ENCODE measurements around the gene SGPL1.
A peak's percentile ranks its signal among the peaks of the same experiment; 100 is the strongest.

The SGPL1 gene

GRCh38 chr10:70901276-70901878 is 85.6 kb downstream of the SGPL1 start:
- no peaks in the 10 kb centered on the region for H3K9me3 ChIP-seq
- H3K36me3 ChIP-seq: no peaks in the 10 kb centered on the region
- no peak for DNase-seq
- H3K27me3 ChIP-seq: peaks cover 0 to 25% of the 10 kb centered on the region in 2 donors
- no peaks in the 10 kb centered on the region for H3K4me1 ChIP-seq
- TF ChIP-seq CTCF (IDR thresholded peaks at IDR 0.05): no peak
- intact Hi-C loops (cut with DNase I; ENCODE audit: low total_unique reads): no loop called here
- no peak overlapping the region for H3K4me3 ChIP-seq
- H3K27ac ChIP-seq: no peak overlapping the region

GRCh38 chr10:70902661-70903261 is 87.0 kb downstream of the SGPL1 start:
- no peak for DNase-seq
- no peaks in the 10 kb centered on the region for H3K9me3 ChIP-seq
- no peak for TF ChIP-seq CTCF (IDR thresholded peaks at IDR 0.05)
- H3K36me3 ChIP-seq: no peaks in the 10 kb centered on the region
- no peak overlapping the region for H3K27ac ChIP-seq
- H3K27me3 ChIP-seq: peaks cover 0 to 25% of the 10 kb centered on the region in 2 donors
- intact Hi-C loops (cut with DNase I; ENCODE audit: low total_unique reads): no loop called here
- no peak overlapping the region for H3K4me3 ChIP-seq
- no peaks in the 10 kb centered on the region for H3K4me1 ChIP-seq

- peak; percentile 73 to 80 for TF ChIP-seq CTCF (IDR thresholded peaks at IDR 0.05)
- no peaks in the 10 kb centered on the region for H3K36me3 ChIP-seq
- no peak overlapping the region for H3K4me3 ChIP-seq
- peaks cover 0 to 25% of the 10 kb centered on the region in 2 donors for H3K27me3 ChIP-seq
- DNase-seq: peak in 1 of 2 donors; percentile 54
- no peaks in the 10 kb centered on the region for H3K9me3 ChIP-seq
- intact Hi-C loops (cut with DNase I; ENCODE audit: low total_unique reads): no loop called here
- H3K4me1 ChIP-seq: no peaks in the 10 kb centered on the region
- no peak overlapping the region for H3K27ac ChIP-seq
These were observed 87.6 kb downstream of the SGPL1 start for GRCh38 chr10:70903262-70903921.

GRCh38 chr10:70905071-70906021 is 89.6 kb downstream of the SGPL1 start:
- no peak for TF ChIP-seq CTCF (IDR thresholded peaks at IDR 0.05)
- Histone ChIP-seq H3K4me1 (no peaks in the 10 kb centered on the region), H3K4me3 (no peak overlapping the region), H3K9me3 (no peaks in the 10 kb centered on the region), H3K27ac (no peak overlapping the region), H3K36me3 (no peaks in the 10 kb centered on the region), H3K27me3 (peaks cover 0 to 25% of the 10 kb centered on the region in 2 donors)
- intact Hi-C loops (cut with DNase I; ENCODE audit: low total_unique reads): no loop called here
- DNase-seq: no peak

GRCh38 chr10:70906031-70906783 is 90.5 kb downstream of the SGPL1 start:
- no peak overlapping the region for H3K4me3 ChIP-seq
- TF ChIP-seq CTCF (IDR thresholded peaks at IDR 0.05): no peak
- no peaks in the 10 kb centered on the region for H3K4me1 ChIP-seq
- DNase-seq: peak in 1 of 2 donors; percentile 12
- intact Hi-C loops (cut with DNase I; ENCODE audit: low total_unique reads): no loop called here
- H3K36me3 ChIP-seq: no peaks in the 10 kb centered on the region
- no peaks in the 10 kb centered on the region for H3K9me3 ChIP-seq
- no peak overlapping the region for H3K27ac ChIP-seq
- peaks cover 0 to 29% of the 10 kb centered on the region in 2 donors for H3K27me3 ChIP-seq

Measured in tibial artery (tissue), 4 donors.